Ishikawa (cell line): ENCODE results near the gene NBDY.

Experiments
- CEBPB ChIP-seq: IDR thresholded peaks from 2 replicates; pipeline ENCODE4 v1.6.1; 2012
- CREB1 ChIP-seq: IDR thresholded peaks from 2 replicates; pipeline ENCODE4 v1.6.1; 2012; ENCODE audit warnings: low read depth
- EGR1 ChIP-seq: IDR thresholded peaks from 2 replicates; pipeline ENCODE4 v1.6.1; 2012
- EP300 ChIP-seq: IDR thresholded peaks from 2 replicates; pipeline ENCODE4 v1.6.1; 2012; ENCODE audit warnings: borderline replicate concordance
- FOXM1 ChIP-seq: IDR thresholded peaks from 2 replicates; pipeline ENCODE4 v1.6.1; 2012; ENCODE audit warnings: low read depth, borderline replicate concordance
- NFIC ChIP-seq: IDR thresholded peaks from 2 replicates; pipeline ENCODE4 v1.6.1; 2012
- RAD21 ChIP-seq: IDR thresholded peaks from 2 replicates; pipeline ENCODE4 v1.6.1; 2012; ENCODE audit warnings: low read depth
- REST ChIP-seq: IDR thresholded peaks from 2 replicates; pipeline ENCODE4 v1.6.1; 2012; ENCODE audit warnings: low read depth, mild to moderate bottlenecking
- TAF1 ChIP-seq: IDR thresholded peaks from 2 replicates; pipeline ENCODE4 v1.6.1; 2012; ENCODE audit warnings: low read depth, mild to moderate bottlenecking
- TCF12 ChIP-seq: IDR thresholded peaks from 2 replicates; pipeline ENCODE4 v1.6.1; 2012; ENCODE audit warnings: low read depth
- TEAD4 ChIP-seq: IDR thresholded peaks from 2 replicates; pipeline ENCODE4 v1.6.1; 2012
- USF1 ChIP-seq: IDR thresholded peaks from 2 replicates; pipeline ENCODE4 v1.6.1; 2012
- YY1 ChIP-seq: IDR thresholded peaks from 2 replicates; pipeline ENCODE4 v1.6.1; 2012; ENCODE audit warnings: low read depth
- ZBTB7A ChIP-seq: IDR thresholded peaks from 2 replicates; pipeline ENCODE4 v1.6.1; 2012; ENCODE audit warnings: low read depth
- TF ChIP-seq, protein P1 (sequence below): IDR thresholded peaks from 2 replicates; pipeline ENCODE4 v1.6.1; 2012

The NBDY gene

DNA sequence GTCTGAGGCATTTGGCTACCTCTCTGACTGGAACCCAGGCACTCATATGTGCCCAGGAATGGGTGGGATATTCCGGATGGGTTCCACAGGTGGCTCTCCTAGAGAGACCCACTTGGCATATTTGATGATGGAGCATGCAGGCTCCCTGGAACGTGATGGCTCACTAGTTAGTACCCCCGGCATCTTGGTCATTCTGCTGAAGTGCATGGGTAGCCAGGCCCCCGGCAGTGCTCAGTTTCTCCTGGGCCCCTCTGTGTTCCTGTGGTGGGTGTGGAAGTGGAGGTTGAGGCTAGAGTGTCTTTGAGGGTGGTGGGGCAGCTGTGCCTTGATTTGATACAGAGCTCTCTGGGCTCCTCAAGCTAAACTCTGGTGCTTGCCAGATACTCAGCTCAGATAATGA, 29.4 kb downstream of the NBDY start:
- TF ChIP-seq TAF1 (no peak), FOXM1 (no peak), USF1 (no peak), YY1 (no peak), EP300 (no peak), NFIC (no peak), EGR1 (no peak), TEAD4 (no peak), TCF12 (no peak), REST (no peak), CREB1 (no peak), ZBTB7A (no peak), RAD21 (no peak), CEBPB (no peak)
- TF ChIP-seq, protein P1, sequence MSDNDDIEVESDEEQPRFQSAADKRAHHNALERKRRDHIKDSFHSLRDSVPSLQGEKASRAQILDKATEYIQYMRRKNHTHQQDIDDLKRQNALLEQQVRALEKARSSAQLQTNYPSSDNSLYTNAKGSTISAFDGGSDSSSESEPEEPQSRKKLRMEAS, result no peak

GRCh38 chrX:56759736-56760409, 30.8 kb downstream of the NBDY start:
- TF ChIP-seq ZBTB7A (no peak), EP300 (no peak), TEAD4 (no peak), RAD21 (no peak), REST (no peak), YY1 (no peak), EGR1 (no peak)

DNA sequence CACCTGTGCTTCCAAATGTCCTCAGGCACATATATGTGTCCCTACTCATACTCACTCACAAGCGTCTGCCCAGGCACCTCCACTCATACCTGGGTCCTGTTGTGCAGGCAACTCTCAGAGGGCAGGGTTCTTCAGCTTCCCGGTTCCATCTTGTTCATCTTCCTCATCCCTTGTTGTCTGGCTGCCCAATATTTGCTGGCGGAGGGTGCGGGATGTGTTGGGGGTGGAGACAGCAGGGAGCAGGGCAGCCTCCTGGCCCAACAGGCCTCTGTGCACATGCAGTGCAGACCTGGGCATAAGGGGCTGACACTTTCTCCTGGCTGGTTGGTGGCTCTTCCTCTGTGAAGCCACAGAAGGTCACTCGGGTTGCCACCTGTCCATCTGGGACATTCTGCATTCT, 32.1 kb downstream of the NBDY start:
- TF ChIP-seq USF1, result no peak
- TF ChIP-seq YY1, result no peak
- no peak for TF ChIP-seq REST
- TF ChIP-seq EP300, result no peak
- no peak for TF ChIP-seq RAD21
- TF ChIP-seq EGR1, result no peak
- TF ChIP-seq TAF1, result no peak
- no peak for TF ChIP-seq CEBPB
- no peak for TF ChIP-seq FOXM1
- TF ChIP-seq CREB1, result no peak
- TF ChIP-seq TEAD4, result no peak

- TF ChIP-seq ZBTB7A (no peak), YY1 (no peak), REST (no peak), EP300 (no peak), RAD21 (no peak), TAF1 (no peak), EGR1 (no peak), FOXM1 (no peak), NFIC (no peak), USF1 (no peak), TCF12 (no peak), TEAD4 (no peak)
- TF ChIP-seq, protein P1, result no peak
These were observed 33.2 kb downstream of the NBDY start for GRCh38 chrX:56762220-56762619.
